Endometrial microvascular endothelial cells (primary cell): ENCODE measurements around the gene FGF2. TPM values are rescaled to one million over a fixed set of nuclear protein-coding genes. Genes with fewer than 3 reads are reported as not detected.
"Not testable (repeated sequence)": the region's sequence is repeated elsewhere in the genome, so short reads cannot be mapped to it uniquely, and the experiment has no call there.

Experiments
- in situ Hi-C: cut with HindIII; loops from 2 replicates; pipeline ENCODE4 v1.10.0; 2017; ENCODE audit warnings: low sequenced_read_pairs, low pct_unique_long_range_greater_than_20kb; ENCODE audit errors: inconsistent ontology term
- total RNA-seq: library from RNA; depleted of rRNA; stranded (reverse); fragments of >200 nt; gene quantifications from one replicate; pipeline ENCODE4 v1.2.3, GENCODE V29; 2015; ENCODE audit errors: inconsistent ontology term

The FGF2 gene
- total RNA-seq, 1 donor from 2014 or later: 13.9 TPM

DNA sequence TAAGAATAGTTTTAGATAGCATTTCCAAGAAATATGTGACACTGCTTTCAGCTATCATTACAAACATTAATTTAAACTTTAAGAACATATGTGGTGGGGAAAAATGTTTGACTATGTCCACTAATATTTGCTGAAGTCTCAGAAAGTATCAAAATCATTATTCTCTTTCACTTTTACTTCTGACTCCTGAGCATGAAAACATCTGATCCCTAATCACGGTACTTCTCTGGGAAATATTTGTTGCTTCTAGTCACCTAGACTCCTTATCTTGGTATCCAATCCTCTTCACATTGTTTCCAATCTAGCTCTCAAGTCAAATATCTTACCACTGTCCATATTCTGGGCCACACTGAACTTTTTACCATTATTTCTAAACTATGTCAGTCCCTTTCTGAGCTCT, 85.0 kb downstream of the FGF2 start:
- in situ Hi-C loops: loop anchor here (25.0 kb wide), 2 partner anchors 149 to 299 kb away; partner anchors contain the start of gene IL21

DNA sequence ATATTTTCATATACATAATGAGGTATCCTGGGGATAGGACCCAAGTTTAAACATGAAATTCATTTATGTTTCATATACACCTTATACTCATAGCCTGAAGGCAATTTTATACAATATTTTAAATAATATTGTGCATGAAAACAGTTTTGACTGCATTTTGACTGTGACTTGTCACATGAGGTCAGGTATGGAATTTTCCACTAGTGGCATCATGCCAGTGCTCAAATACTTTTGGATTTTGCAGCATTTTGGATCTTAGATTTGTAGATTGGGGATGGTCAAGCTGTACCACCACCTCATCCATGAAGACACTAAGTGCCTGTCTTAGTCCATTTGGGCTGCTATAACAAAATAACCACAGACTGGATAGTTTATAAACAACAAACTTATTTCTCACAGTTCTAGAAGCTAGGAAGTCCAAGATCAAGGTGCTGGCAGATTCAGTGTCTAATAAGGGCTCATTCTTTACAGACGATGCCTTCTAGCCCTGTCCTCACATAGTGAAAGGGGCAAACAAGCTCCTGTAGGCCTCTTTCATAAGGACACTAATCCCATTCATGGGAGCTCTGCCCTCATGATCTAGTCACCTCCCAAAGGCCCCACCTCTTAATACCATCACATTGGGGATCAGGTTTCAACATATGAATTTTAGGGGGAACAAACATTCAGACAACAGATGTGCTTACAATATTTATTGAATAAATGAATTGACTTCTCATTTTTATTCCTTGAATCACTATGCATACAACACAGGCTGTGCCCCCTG, 86.4 kb downstream of the FGF2 start:
- in situ Hi-C loops: loop anchor here (25.0 kb wide), 2 partner anchors 151 to 301 kb away; partner anchors contain the start of gene IL21

DNA sequence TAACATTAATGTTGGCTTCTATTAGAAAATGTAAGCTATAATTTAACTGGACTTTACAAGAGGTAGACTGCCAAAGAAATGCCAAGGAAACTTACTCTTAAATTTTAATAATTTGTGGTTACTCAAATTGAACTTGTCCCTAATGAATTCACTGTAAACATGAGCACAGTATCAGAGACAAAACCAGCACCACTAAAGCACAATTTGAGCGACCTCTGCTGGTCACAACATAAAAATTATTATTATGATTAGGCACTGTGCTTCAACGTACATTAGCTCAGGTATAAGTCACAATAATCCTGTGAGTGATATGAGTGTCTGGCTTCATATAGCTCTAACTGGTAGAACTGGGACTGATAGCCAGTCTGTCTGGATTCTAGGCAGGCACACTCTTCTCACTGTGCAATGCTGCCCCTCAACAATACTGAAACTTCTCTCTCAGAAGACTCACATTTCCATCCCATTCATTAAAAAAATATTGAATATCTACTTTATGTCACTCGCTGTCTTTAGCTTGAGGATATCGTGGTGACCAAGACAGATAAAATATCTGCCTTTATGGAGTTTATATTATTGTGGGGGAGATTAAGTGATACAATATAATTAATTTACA, 87.8 kb downstream of the FGF2 start:
- in situ Hi-C loops: loop anchor here (25.0 kb wide), 2 partner anchors 152 to 302 kb away; partner anchors contain the start of gene IL21

DNA sequence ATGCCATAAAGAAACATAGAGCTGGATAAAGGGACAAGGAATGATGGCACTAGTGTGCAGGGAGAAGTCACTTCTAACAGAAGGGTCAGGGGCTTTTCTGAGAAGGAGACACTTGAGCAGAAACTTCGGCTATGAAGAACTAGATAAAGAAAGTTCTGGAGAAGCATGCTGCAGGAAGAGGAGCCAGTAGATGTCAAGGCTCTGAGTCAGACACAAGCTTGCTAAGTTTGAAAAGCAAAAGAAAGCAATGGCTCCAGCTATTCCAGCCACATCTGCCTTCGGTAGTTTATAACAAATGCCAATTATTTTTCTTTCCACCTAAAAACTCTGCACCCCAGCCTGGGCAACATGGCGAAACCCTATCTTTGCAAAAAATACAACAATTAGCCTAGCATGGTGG, 88.3 kb downstream of the FGF2 start:
- in situ Hi-C loops: loop anchor here (25.0 kb wide), 2 partner anchors 153 to 303 kb away; partner anchors contain the start of gene IL21

DNA sequence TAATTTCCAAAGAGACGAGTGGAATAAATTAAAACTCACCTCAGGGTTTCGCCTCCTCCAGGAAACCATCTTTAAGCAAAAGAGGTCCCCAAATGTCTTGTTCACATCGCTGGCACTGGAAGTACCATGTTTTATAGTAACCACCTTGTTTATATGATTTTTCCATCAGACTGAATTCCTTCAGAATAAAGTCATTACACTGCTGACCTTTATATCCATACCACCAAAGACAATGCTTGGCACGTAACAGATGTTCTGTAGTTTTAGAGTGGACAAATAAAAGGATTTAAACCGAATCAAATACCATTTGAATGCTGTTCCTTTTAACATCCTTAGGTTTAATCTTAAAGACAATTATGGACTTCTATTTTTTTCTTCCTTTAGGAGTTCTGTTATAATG, 91.1 kb downstream of the FGF2 start:
- in situ Hi-C loops: loop anchor here (25.0 kb wide), 2 partner anchors 155 to 305 kb away; partner anchors contain the start of gene IL21

DNA sequence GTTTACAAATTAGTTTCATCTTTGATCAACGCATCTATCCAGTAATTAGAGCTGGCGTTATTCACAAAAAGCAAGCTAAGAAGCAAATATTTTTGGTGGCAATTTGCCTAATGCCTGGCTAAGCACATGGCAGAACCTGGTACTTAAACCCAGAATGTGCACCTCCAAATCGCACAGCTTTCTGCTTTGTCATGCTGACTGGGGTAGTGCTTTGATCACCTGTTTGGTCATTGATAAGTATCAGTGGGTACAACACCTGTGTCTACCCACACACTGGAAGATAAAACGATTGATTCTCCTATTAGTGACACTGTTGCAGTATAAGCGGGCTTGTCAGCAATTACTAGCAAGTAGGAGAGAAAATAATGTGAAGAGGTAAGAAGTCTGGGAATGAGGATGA, 93.8 kb downstream of the FGF2 start:
- in situ Hi-C loops: loop anchor here (25.0 kb wide), 2 partner anchors 158 to 308 kb away; partner anchors contain the start of gene IL21

DNA sequence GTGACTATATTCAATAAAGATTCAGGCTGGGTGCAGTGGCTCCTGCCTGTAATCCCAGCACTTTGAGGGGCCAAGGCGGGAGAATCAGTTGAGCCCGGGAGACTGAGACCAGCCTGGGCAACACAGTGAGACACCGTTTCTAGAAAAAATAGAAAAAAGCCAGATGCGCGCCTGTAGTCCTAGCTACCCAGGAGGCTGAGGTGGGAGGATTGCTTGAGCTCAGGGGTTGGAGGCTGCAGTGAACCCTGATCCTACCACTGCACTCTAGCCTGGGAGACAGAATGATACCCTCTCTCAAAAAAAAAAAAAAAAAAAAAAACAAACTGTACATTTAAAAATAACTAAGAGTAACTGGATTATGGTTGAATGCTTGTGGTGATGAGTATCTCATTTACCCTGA, 94.7 kb downstream of the FGF2 start:
- in situ Hi-C loops: loop anchor here (25.0 kb wide), 2 partner anchors 159 to 309 kb away; partner anchors contain the start of gene IL21

DNA sequence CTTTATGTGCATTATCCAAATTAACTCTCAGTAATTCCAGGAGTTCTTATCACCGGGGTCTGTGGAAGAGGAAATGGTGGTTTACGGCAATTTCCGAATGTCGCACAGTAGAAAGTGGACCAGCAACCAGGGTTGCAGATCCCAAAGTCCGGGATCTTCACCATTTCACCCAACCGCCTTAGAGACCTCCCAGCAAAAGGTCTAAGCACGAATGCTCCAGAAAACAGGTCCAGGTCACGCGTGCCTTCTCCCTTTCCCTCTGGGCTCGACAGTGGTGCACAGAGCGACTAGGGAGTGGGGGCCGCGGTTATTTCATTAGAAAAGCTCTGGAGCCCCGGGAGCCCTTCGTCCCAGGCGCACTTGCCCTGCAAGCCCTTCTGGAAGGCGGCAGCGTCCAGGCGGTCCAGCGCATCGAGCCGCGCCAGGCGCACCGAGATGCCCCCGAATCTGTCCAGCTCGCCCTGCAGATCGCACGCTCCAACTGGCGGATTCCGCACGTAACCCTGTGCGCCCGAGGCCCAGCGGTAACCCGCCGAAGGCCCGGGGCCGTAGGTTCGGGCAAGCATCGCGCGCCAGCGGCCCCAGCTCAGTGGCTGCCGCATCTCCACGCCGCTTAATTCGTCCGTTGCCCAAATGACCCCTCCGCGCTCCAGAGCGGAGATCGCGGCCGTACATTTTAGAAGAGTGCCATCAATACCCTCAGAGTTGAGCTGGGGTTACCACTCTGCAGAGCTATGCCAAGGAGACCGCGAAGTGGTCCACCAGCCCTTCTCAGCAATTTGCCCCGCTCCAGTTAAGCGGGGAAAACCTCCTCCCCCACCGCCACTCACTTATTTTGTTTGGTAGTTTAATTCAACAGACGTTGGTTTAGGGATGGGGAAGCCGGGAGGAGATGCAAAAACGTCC, 95.6 kb downstream of the FGF2 start, which contains the start of gene NUDT6:
Gene NUDT6, minus strand, starts transcription at position 627 of the 906 bp plus-strand sequence. Its CDS starts 25 bp downstream, at position 602.
- in situ Hi-C loops: loop anchor here (25.0 kb wide), 2 partner anchors 160 to 310 kb away; partner anchors contain the start of gene IL21

DNA sequence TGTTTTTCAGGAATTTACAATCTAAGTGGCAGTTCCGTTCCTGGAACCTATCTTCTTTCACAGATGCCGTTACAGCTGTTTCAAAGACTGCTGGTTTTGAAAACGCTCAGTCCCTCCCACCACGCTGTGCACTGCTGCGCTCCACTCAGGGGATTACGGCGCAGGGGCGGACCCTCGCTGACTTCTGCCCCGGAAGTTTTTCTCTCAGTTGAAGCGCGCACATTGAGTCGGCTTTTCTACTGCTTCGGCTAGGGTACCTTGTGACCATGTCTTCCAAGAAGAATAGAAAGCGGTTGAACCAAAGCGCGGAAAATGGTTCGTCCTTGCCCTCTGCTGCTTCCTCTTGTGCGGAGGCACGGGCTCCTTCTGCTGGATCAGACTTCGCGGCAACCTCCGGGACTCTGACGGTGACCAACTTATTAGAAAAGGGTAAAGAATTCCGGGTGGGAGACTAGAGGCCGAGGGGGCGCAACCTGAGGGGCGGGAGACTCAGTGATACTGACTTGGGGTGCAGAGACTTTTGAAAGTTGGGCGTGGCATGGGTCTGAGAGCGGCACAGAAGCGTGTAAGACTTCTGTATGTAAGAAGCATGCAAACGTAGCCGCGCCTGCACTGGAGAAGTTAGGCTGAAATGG, 96.4 kb downstream of the FGF2 start:
- in situ Hi-C loops: loop anchor here (25.0 kb wide), 2 partner anchors 161 to 311 kb away; partner anchors contain the start of gene IL21

DNA sequence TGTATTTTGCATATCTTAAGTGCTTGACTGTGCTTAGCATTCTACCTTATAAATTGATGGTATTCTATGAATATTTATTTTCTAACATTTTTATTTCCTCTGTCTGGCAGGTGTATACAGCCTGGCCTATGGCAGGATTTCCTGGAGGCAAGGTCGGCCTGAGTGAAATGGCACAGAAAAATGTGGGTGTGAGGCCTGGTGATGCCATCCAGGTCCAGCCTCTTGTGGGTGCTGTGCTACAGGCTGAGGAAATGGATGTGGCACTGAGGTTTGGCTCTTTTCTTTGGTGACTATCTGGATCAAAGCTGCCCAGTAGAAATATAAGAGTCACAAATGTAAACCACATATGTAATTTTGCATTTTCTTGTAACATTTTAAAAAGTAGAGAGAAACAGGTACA, 102.3 kb downstream of the FGF2 start:
- in situ Hi-C loops: no loop called here

DNA sequence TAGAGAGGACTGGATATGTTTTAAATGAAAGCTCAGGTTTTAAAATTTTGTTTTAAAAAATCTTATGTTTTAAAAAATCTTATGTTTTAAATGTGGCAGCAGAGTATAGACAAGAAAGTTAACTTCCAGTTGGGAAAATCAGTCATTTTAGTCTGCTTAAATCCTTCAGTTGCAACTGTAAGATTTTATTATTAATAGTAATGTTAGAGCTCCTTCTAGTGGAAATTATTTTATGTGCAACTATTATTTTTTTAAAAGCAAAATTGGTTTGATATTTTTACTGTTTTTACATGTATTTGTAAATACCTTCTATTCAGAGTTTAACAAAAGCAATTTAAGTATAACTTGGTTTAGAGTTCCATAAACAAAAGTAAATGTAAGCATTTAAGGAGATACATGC, 104.2 kb downstream of the FGF2 start:
- in situ Hi-C loops: no loop called here

DNA sequence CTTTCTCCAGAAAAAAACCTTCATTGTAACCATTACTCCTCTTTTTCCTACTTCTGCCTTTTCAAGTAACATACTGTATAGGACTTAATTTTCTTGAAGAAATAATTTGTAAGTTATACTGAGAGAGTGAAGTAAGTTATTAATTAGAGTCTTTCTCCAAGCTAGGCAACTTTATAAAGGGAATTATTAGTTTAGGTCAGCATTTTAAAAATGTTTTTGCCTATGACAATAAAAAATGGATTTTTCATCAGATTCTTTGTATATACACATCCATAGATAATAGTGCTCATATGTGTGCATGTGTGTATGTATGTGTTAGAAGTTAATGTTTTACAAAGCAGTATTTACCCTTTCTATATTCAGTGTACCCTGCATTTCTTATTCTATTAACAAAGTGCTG, 106.1 kb downstream of the FGF2 start:
- in situ Hi-C loops: no loop called here

DNA sequence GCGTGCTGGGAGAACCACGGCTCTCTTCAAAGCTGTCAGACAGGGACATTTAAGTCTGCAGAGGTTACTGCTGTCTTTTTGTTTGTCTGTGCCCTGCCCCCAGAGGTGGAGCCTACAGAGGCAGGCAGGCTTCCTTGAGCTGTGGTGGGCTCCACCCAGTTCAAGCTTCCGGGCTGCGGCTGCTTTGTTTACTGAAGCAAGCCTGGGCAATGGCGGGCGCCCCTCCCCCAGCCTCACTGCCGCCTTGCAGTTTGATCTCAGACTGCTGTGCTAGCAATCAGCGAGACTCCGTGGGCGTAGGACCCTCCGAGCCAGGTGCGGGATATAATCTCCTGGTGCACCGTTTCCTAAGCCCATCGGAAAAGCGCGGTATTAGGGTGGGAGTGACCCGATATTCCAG, 118.5 kb downstream of the FGF2 start:
- in situ Hi-C loops: not testable (repeated sequence)

DNA sequence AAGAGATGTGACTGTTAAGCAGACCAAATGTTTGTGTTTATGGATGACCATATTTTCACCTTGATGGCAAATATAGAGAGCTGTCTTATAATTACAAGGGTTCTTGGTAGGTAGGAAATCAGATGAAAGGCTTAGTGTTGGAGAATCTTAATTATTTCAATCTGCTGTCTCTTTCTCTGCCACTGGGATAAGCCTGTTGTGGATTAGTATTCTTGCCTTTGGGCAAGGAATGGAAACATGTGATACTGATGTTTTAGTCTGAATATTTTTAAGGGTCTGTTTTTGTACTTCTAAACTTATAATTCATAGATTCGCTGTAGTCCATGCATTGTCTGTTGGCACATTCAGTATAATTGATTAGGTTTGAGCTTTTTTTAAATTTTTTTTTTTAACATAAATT, 119.5 kb downstream of the FGF2 start:
- in situ Hi-C loops: no loop called here

Other genes with a start within 250 kb of the FGF2 start
- not detected for gene IL21, start 205.8 kb upstream of the FGF2 start, total RNA-seq
- 5.2 TPM for gene BBS12, start 94.1 kb upstream of the FGF2 start, total RNA-seq
- 6.8 TPM for gene NUDT6, start 95.8 kb downstream of the FGF2 start, total RNA-seq